Brain pericyte (primary cell): Measurements from ENCODE around the gene KCNJ6.

Experiments
- DNase-seq: peaks from one replicate; pipeline ENCODE4 v3.0.0-alpha.2; 2012; ENCODE audit warnings: low read depth, low spot score

Gene KCNJ6

DNA sequence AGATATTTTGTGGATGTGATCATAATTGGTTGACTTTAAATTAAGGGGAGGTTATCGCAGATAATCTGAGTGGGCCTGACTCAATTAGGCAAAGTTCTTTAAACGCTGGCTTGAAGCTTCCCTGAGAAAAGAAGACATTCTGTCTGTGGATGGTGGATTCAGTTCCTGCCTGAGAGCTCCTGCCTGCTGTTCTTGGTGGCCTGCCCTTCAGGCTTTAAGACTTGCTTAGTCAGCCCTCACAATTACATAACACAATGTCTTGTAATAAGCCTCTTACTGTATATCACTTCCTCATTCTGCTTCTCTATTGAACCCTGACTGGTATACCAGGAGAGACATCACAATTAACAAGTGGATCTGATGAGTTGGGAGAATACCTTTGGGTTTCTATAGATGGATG, 50.2 kb downstream of the KCNJ6 start:
- DNase-seq = no peak

DNA sequence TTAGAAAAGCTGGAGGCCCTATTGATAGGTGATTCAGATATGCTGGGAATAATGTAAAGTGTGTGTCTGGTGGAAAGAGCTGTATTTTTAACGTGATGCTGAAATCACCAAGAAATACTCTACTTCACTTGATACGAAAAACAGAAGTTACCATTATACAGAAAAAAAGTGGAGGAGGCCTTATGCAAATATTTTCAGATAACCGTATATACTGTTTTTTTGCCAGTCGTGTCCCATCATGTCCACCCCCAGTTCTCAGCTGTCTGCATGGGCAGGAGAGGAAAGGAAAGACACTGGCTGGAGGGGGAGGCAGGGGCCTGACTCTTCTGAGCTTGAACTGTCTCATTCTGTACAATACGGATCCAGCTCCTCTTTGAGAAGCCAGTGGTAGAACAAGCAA, 51.1 kb downstream of the KCNJ6 start:
- DNase-seq = no peak

- peak; percentile 24 for DNase-seq
Observed at GRCh38 chr21:37863842-37864241, 52.4 kb downstream of the KCNJ6 start.

- DNase-seq = no peak
Observed at GRCh38 chr21:37862536-37862935, 53.7 kb downstream of the KCNJ6 start.

- no peak for DNase-seq
Observed at GRCh38 chr21:37861561-37861960, 54.7 kb downstream of the KCNJ6 start.

GRCh38 chr21:37860416-37860815, 55.8 kb downstream of the KCNJ6 start:
- DNase-seq = no peak

- no peak for DNase-seq
Observed at GRCh38 chr21:37855647-37856625, 60.3 kb downstream of the KCNJ6 start.

- DNase-seq = no peak
Observed at GRCh38 chr21:37855271-37855646, 61.0 kb downstream of the KCNJ6 start.

- DNase-seq = no peak
Observed at GRCh38 chr21:37849506-37850102, 66.7 kb downstream of the KCNJ6 start.

GRCh38 chr21:37848721-37849490, 67.4 kb downstream of the KCNJ6 start:
- DNase-seq = no peak

GRCh38 chr21:37845535-37845934, 70.7 kb downstream of the KCNJ6 start:
- DNase-seq = no peak

GRCh38 chr21:37843191-37843590, 73.1 kb downstream of the KCNJ6 start:
- no peak for DNase-seq

DNA sequence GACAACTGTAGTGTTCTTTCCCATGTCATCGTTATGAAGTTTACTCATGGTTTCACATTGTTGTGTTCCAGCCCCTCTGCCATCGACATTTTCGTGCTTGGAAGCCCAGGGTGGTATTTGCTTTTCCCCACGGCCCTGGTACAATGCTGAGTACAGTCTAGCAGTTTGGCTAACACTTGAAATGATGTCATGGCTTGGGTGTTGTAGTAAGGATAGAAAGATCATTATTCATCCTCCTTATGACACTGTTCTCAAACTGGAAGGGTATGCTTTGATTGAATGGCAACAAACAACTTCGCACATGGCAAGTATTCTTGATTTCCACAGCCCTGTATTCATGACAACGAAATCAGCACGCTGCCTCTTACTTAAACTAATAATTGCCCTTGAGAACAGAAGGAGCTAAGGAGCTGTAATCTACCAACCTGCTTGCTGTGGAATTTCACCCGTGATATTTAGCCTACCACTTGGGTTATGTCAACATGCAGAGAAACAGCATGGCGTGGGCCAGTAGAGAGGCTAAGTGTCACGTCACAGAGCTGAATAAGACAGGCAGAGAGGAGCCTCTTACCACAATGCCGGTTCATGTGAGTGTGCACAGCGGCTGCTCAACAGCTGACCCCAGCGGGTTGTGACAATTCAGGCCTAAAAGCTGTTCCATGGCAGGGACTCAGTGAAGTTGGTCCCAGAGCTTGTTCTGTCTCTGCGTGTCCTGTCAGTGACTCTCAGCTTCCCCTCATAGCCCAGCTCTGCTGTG, 73.9 kb downstream of the KCNJ6 start:
- no peak for DNase-seq

GRCh38 chr21:37837381-37837780, 78.9 kb downstream of the KCNJ6 start:
- no peak for DNase-seq

- DNase-seq = no peak
Observed at GRCh38 chr21:37835481-37835880, 80.8 kb downstream of the KCNJ6 start.

DNA sequence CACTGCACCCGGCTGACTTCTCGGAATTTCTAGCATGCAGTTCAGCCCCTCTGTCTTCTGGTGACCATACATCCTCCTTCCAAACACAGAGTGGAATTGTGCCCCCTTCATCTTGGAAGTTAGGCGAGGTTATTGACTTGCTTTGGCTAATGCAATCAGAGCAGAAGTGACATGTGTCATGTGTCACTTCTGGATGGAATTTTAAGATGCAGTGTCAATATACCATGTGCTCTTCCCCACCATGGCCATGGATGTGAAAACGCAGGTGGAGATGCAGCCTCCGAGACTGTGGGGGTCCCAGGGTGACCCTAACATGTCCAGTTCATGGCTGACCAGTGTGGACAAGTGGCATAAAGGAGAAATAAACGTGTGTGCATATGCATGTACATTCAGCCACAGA, 83.0 kb downstream of the KCNJ6 start:
- DNase-seq = no peak

DNA sequence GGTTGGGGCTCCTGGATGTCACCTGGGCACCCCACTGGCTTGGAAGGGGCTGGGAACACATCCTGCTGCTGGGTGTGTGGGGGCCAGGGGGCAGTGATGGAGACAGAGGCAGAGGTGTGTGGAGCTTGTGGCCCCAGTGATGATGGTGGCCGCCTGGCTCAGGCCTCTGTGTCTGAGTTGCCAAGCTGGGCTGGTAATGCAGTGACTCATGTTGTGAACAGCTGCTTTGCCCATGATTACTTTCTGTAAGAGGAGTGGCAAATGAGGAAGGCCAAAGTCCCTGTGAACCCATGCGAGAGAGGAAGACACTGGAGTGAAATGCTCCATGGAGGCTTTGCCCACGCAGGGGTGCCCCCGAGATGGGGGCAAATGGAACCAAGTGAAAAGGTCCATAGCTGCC, 86.8 kb downstream of the KCNJ6 start:
- DNase-seq = no peak

DNA sequence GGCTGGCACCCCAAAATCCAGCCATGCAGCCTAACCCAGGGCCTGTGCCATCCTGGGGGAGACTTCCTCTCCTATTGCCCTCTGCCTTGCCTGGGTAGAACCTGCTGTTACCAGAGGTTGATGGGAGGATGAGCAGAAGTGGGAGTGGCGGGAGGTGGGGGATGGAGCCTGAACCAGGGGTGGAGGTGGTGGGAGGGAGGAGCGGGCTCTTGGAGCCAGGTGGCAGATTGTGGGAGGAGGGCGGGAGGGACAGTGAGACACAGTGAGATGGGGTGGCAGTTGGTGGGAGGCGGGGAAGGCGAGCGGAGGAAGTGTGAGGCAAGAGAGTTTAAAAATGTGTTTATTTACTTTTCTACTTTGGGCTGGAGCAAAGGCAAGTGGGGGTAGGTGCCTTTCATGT, 87.3 kb downstream of the KCNJ6 start:
- no peak for DNase-seq

DNA sequence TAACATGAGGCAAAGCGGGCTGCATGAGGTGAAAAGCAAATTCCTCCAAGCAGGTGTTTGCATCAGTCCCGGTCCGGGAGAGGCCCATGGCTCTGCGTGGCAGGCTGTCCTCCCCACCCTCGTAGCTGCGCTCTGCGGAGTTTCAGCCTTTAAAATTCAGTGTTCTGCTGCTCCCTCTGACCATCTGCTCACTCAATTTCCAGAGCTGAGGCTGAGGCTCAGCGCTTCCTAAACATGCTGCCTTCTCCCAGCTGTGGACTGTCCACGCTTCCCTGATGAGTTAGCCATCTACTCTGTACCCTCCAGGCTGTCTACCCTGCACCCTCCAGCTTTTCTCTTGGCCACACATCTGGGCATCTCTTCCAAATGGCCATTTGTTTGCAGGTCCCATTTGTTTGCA, 87.7 kb downstream of the KCNJ6 start:
- DNase-seq = no peak

GRCh38 chr21:37827913-37828312, 88.3 kb downstream of the KCNJ6 start:
- no peak for DNase-seq

GRCh38 chr21:37821786-37822450, 94.3 kb downstream of the KCNJ6 start:
- no peak for DNase-seq
